Measurements from ENCODE around the gene TNFRSF4. TPM values are rescaled to one million over a fixed set of nuclear protein-coding genes. Genes with fewer than 3 reads are reported as not detected.

Gene TNFRSF4
- total RNA-seq, 5 donors from 2014 or later (not counting 1 experiment from before 2014, with no cell fraction given): 15.1 to 35.4 (median 17.8) TPM

DNA sequence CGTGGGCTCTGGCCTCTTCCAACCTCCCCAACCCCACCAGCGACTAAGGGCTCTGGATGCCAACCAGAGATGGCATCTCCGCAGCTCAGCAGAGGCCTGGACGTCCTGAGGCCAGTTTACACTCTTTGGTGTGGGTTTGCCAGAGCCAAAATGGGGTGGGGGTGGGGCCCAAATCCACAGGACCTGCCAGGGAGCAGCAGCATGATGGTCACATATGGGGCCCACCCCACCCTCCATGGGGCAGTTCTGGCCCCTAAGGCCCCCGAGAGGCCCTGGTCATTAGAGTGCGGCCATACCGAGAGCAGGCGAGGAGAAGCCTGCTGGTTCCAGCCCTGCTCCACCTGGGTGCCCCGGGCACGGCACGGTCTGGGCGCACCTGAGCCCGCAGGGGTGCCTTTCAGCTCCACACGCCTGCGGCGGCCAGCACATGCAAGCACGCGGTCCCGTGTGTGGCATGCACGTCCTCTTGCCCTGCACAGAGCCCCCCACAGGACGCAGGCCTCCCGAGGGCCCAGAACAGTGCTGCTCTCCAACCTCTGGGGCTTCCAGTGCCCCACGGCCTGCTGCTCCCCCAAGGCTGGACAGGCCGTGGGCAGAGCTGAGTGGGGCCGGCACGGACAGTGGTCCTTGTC, 27.8 kb upstream of the TNFRSF4 start:
- WGBS (ENCODE audit: insufficient coverage): 87% methylated on average over 23 of the region's 26 CpGs
- Mint-ChIP-seq H3K9me3 (no peaks in the 10 kb centered on the region), H3K27ac (no peak overlapping the region), H3K4me3 (no peak overlapping the region), H3K4me1 (no peaks in the 10 kb centered on the region), H3K36me3 (no peaks in the 10 kb centered on the region), H3K27me3 (no peaks in the 10 kb centered on the region)
- H3K4me3 ChIP-seq (ENCODE audit: control insufficient read depth in 1 of 2, extremely low read depth in 1 of 2, low read length in 1 of 2): no peak overlapping the region
- POLR2A ChIA-PET: no interaction called here
- H3K36me3 ChIP-seq (ENCODE audit: control insufficient read depth in 2 of 2, extremely low read depth in 1 of 2, insufficient read depth in 1 of 2, low read length in 1 of 2): no peaks in the 10 kb centered on the region
- CTCF ChIA-PET: interaction anchor here in 1 of 2 donors (0.6 kb wide), 1 partner anchor 14 kb away, joined by 4 read pairs; no protein-coding TSS in a partner anchor
- H3K4me1 ChIP-seq (ENCODE audit: control insufficient read depth in 1 of 2, extremely low read depth in 1 of 2, insufficient read depth in 2 of 2, low read length in 2 of 2): peaks cover 0 to 7% of the 10 kb centered on the region in 2 experiments
- DNase-seq: no peak
- ATAC-seq (replicated peaks in 1 of 4): no peak
- no peaks in the 10 kb centered on the region for H3K9me3 ChIP-seq
- peaks cover 0 to 76% of the 10 kb centered on the region in 2 experiments for H3K27me3 ChIP-seq (replicated peaks in 1 of 2; ENCODE audit: control insufficient read depth in 2 of 2, extremely low read depth in 1 of 2, insufficient read depth in 2 of 2, low read length in 1 of 2)
- H3K27ac ChIP-seq (ENCODE audit: low read length): no peak overlapping the region

DNA sequence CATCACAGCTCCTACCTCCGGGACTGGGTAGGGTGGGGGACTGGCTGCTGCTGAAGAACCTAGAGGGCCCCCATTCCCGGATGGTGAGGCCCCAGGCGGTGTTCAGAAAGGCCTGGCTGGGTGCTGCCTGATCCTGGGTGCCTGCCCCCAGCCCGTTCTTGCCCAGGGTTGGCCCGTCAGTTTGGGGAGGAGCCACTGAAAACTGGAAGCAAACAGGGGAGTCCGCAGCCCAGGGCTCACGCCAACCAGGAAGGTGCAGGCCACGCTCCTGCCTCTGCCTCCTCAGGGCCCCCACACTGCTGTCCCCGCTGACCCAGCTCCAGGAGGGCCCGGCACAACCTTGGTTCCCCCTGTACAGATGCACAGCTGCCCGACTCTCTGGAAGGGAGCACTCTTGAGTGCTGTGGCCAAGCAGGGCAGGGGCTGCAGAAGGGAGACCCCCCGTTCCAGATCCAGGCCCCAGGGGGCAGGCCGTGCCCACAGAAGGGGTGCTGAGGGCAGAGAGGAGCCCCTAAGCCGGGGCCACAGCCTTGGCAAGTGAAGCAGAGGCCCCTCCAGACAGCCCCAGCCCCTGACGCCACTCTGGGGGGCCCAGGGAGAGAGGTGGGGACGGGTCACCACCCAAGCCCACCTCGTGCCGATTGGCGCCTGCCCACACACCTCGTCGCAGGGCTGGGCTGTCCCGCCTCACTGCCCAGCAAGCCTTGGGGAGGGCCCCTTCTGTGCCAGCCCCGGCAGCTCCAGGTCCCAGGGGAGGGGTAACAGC, 27.1 kb upstream of the TNFRSF4 start:
- H3K27me3 ChIP-seq (replicated peaks in 1 of 2; ENCODE audit: control insufficient read depth in 2 of 2, extremely low read depth in 1 of 2, insufficient read depth in 2 of 2, low read length in 1 of 2): peaks cover 0 to 73% of the 10 kb centered on the region in 2 experiments
- POLR2A ChIA-PET: no interaction called here
- WGBS (ENCODE audit: insufficient coverage): 53% methylated on average over 17 of the region's 23 CpGs
- no peak overlapping the region for H3K4me3 Mint-ChIP-seq
- no peaks in the 10 kb centered on the region for H3K27me3 Mint-ChIP-seq
- no peak overlapping the region for H3K27ac Mint-ChIP-seq
- no peak overlapping the region for H3K27ac ChIP-seq (ENCODE audit: low read length)
- no peaks in the 10 kb centered on the region for H3K4me1 Mint-ChIP-seq
- H3K4me1 ChIP-seq (ENCODE audit: control insufficient read depth in 1 of 2, extremely low read depth in 1 of 2, insufficient read depth in 2 of 2, low read length in 2 of 2): peaks cover 0 to 4% of the 10 kb centered on the region in 2 experiments
- H3K4me3 ChIP-seq (ENCODE audit: control insufficient read depth in 1 of 2, extremely low read depth in 1 of 2, low read length in 1 of 2): no peak overlapping the region
- H3K9me3 ChIP-seq: no peaks in the 10 kb centered on the region
- H3K36me3 ChIP-seq (ENCODE audit: control insufficient read depth in 2 of 2, extremely low read depth in 1 of 2, insufficient read depth in 1 of 2, low read length in 1 of 2): no peaks in the 10 kb centered on the region
- H3K36me3 Mint-ChIP-seq: no peaks in the 10 kb centered on the region
- H3K9me3 Mint-ChIP-seq: no peaks in the 10 kb centered on the region
- no peak for ATAC-seq (replicated peaks in 1 of 4)
- CTCF ChIA-PET: no interaction called here
- no peak for DNase-seq

DNA sequence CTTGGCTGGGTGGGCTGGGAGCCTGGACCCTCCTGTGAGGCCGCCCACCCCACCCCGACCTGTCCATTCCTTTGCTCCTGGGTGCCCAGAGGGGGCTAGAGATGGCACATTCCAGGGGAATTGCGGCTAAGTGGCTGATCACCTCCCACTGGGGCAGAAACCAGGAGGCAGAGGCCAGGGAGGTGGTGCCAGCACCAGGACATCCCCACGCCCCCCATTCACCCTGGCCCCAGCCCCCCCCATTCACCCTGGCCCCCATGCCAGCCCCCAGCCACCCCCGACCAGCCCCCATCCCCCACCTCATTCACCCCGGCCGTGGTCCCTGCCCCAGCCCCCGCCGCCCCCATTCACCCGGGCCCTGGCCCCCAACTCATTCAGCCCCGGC, 26.4 kb upstream of the TNFRSF4 start:
- 60% methylated on average over 2 of the region's 11 CpGs for WGBS (ENCODE audit: insufficient coverage)
- no peak overlapping the region for H3K4me3 ChIP-seq (ENCODE audit: control insufficient read depth in 1 of 2, extremely low read depth in 1 of 2, low read length in 1 of 2)
- Mint-ChIP-seq H3K9me3 (no peaks in the 10 kb centered on the region), H3K4me3 (no peak overlapping the region), H3K27ac (no peak overlapping the region), H3K36me3 (no peaks in the 10 kb centered on the region), H3K27me3 (no peaks in the 10 kb centered on the region), H3K4me1 (no peaks in the 10 kb centered on the region)
- ChIA-PET CTCF (interaction anchor here in 1 of 2 donors (0.6 kb wide), 1 partner anchor 114 kb away, joined by 4 read pairs; no protein-coding TSS in a partner anchor), POLR2A (no interaction called here)
- DNase-seq (no peak), ATAC-seq (replicated peaks in 1 of 4) (no peak)
- H3K36me3 ChIP-seq (ENCODE audit: control insufficient read depth in 2 of 2, extremely low read depth in 1 of 2, insufficient read depth in 1 of 2, low read length in 1 of 2): peaks cover 0 to 3% of the 10 kb centered on the region in 2 donors
- peaks cover 0 to 66% of the 10 kb centered on the region in 2 experiments for H3K27me3 ChIP-seq (replicated peaks in 1 of 2; ENCODE audit: control insufficient read depth in 2 of 2, extremely low read depth in 1 of 2, insufficient read depth in 2 of 2, low read length in 1 of 2)
- H3K27ac ChIP-seq (ENCODE audit: low read length): no peak overlapping the region
- no peaks in the 10 kb centered on the region for H3K9me3 ChIP-seq
- H3K4me1 ChIP-seq (ENCODE audit: control insufficient read depth in 1 of 2, extremely low read depth in 1 of 2, insufficient read depth in 2 of 2, low read length in 2 of 2): no peaks in the 10 kb centered on the region

DNA sequence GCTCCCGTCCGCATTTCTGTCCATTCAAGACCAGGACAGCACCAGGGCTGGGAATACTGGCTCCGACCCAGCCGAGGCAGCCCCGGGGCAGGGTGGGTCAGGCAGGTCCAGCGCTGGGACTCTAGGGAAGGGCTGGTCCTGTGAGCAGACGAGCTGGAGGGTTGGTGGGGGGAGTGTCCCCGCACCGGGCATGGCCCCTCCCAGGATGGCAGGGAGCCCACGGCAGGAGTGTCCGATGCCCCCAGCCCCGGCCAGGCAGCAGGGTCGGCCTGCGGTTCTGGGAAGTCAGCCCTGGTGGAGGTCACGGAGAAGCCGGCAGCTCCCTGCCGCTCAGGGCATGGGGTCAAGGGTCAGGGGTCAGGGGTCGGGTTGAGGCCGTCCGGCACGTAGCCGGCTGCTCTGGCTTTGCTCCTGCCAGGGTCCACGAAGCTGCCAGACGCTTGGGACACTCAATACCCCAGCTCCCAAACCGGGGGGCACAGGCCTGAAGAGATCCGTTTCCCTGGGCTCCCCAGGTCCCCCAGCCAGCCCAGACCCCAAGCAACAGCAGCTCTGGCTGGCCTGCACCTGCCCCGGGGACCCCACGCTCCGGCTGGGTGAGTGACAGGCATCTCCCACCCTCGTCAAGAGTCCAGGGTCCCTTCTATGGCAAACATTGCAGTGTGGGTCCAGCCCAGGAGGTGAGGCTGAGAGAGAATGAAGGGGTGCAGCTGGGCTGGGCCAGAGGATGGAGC, 25.8 kb upstream of the TNFRSF4 start:
- POLR2A ChIA-PET: no interaction called here
- no peak overlapping the region for H3K4me3 Mint-ChIP-seq
- H3K27me3 Mint-ChIP-seq: no peaks in the 10 kb centered on the region
- Histone ChIP-seq H3K27ac (ENCODE audit: low read length) (no peak overlapping the region), H3K27me3 (replicated peaks in 1 of 2; ENCODE audit: control insufficient read depth in 2 of 2, extremely low read depth in 1 of 2, insufficient read depth in 2 of 2, low read length in 1 of 2) (peaks cover 0 to 64% of the 10 kb centered on the region in 2 experiments), H3K4me1 (ENCODE audit: control insufficient read depth in 1 of 2, extremely low read depth in 1 of 2, insufficient read depth in 2 of 2, low read length in 2 of 2) (no peaks in the 10 kb centered on the region), H3K4me3 (ENCODE audit: control insufficient read depth in 1 of 2, extremely low read depth in 1 of 2, low read length in 1 of 2) (no peak overlapping the region), H3K9me3 (no peaks in the 10 kb centered on the region), H3K36me3 (ENCODE audit: control insufficient read depth in 2 of 2, extremely low read depth in 1 of 2, insufficient read depth in 1 of 2, low read length in 1 of 2) (peaks cover 0 to 4% of the 10 kb centered on the region in 2 donors)
- CTCF ChIA-PET: interaction anchor here in 1 of 2 donors (0.6 kb wide), 1 partner anchor 114 kb away, joined by 4 read pairs; no protein-coding TSS in a partner anchor
- DNase-seq: no peak
- H3K4me1 Mint-ChIP-seq: peaks cover 0 to 3% (median 0%) of the 10 kb centered on the region in 3 donors
- no peak for ATAC-seq (replicated peaks in 1 of 4)
- no peaks in the 10 kb centered on the region for H3K36me3 Mint-ChIP-seq
- WGBS (ENCODE audit: insufficient coverage): 66% methylated on average over 23 of the region's 30 CpGs
- H3K9me3 Mint-ChIP-seq: no peaks in the 10 kb centered on the region
- H3K27ac Mint-ChIP-seq: no peak overlapping the region

DNA sequence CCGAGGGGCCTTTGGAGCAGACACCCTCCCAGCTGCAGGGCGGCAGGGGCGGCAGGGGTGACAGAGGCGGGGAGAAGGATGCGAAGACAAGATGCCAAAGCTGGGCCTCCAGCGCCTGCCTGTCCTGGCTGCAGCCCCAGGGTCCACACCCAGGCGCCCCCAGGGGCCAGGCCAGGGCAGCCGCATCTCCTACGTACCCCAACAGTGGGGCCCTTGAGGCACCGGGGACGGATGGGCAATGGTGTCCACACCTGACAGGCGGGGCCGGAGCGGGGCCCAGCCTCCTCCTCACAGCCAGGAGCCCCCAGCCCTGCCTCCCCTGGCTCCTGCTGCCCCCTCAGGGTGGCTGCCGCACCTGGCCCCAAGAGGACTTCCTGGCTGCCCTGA, 25.3 kb upstream of the TNFRSF4 start:
- Mint-ChIP-seq H3K27ac (no peak overlapping the region), H3K4me3 (no peak overlapping the region), H3K27me3 (no peaks in the 10 kb centered on the region), H3K9me3 (no peaks in the 10 kb centered on the region), H3K4me1 (peaks cover 4 to 8% (median 5%) of the 10 kb centered on the region in 3 donors), H3K36me3 (no peaks in the 10 kb centered on the region)
- no peak for DNase-seq
- Histone ChIP-seq H3K27me3 (replicated peaks in 1 of 2; ENCODE audit: control insufficient read depth in 2 of 2, extremely low read depth in 1 of 2, insufficient read depth in 2 of 2, low read length in 1 of 2) (peaks cover 0 to 61% of the 10 kb centered on the region in 2 experiments), H3K4me1 (ENCODE audit: control insufficient read depth in 1 of 2, extremely low read depth in 1 of 2, insufficient read depth in 2 of 2, low read length in 2 of 2) (peaks cover 0 to 3% of the 10 kb centered on the region in 2 experiments), H3K36me3 (ENCODE audit: control insufficient read depth in 2 of 2, extremely low read depth in 1 of 2, insufficient read depth in 1 of 2, low read length in 1 of 2) (peaks cover 0 to 8% of the 10 kb centered on the region in 2 donors), H3K27ac (ENCODE audit: low read length) (no peak overlapping the region), H3K9me3 (no peaks in the 10 kb centered on the region), H3K4me3 (ENCODE audit: control insufficient read depth in 1 of 2, extremely low read depth in 1 of 2, low read length in 1 of 2) (no peak overlapping the region)
- POLR2A ChIA-PET: no interaction called here
- WGBS (ENCODE audit: insufficient coverage): 82% methylated on average over 12 of the region's 15 CpGs
- no peak for ATAC-seq (replicated peaks in 1 of 4)
- CTCF ChIA-PET: no interaction called here

DNA sequence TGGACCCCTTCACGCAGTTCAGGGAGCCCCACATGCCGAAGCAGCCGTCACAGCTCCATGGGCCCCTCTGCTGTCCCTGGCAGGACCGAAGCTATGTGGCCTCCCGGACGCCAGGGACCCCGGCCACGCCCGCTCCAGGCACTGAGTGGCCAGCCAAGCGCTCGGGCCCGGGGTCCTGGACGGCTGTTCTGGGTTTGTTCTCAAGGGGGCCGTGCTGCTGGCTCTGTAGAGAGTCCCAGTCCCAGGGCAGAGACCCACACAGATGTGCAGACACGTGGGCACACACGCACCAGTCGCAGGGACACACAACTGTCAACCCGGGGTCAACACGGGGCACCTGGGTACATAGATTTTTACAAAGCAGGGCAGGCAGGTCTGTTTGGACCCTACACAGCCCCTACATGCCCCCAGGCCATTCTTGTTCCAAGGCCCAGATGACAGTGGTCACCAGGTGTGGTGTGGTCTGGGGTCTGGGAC, 24.8 kb upstream of the TNFRSF4 start:
- CTCF ChIA-PET: no interaction called here
- no peak for ATAC-seq (replicated peaks in 1 of 4)
- DNase-seq: no peak
- H3K9me3 ChIP-seq: no peaks in the 10 kb centered on the region
- peaks cover 0 to 58% of the 10 kb centered on the region in 2 experiments for H3K27me3 ChIP-seq (replicated peaks in 1 of 2; ENCODE audit: control insufficient read depth in 2 of 2, extremely low read depth in 1 of 2, insufficient read depth in 2 of 2, low read length in 1 of 2)
- Mint-ChIP-seq H3K9me3 (no peaks in the 10 kb centered on the region), H3K27ac (no peak overlapping the region), H3K36me3 (no peaks in the 10 kb centered on the region), H3K4me3 (no peak overlapping the region), H3K27me3 (no peaks in the 10 kb centered on the region), H3K4me1 (peaks cover 9 to 13% (median 10%) of the 10 kb centered on the region in 3 donors)
- peaks cover 0 to 8% of the 10 kb centered on the region in 2 experiments for H3K4me1 ChIP-seq (ENCODE audit: control insufficient read depth in 1 of 2, extremely low read depth in 1 of 2, insufficient read depth in 2 of 2, low read length in 2 of 2)
- peaks cover 0 to 10% of the 10 kb centered on the region in 2 donors for H3K36me3 ChIP-seq (ENCODE audit: control insufficient read depth in 2 of 2, extremely low read depth in 1 of 2, insufficient read depth in 1 of 2, low read length in 1 of 2)
- POLR2A ChIA-PET: no interaction called here
- no peak overlapping the region for H3K27ac ChIP-seq (ENCODE audit: low read length)
- no peak overlapping the region for H3K4me3 ChIP-seq (ENCODE audit: control insufficient read depth in 1 of 2, extremely low read depth in 1 of 2, low read length in 1 of 2)
- 75% methylated on average over 19 of the region's 19 CpGs for WGBS (ENCODE audit: insufficient coverage)

Measured in T-cell (primary cell).